GM18517 (cell line): ENCODE results near the gene PHLDB3.
"Not testable (repeated sequence)": the region's sequence is repeated elsewhere in the genome, so short reads cannot be mapped to it uniquely, and the experiment has no call there.

Experiments
- ATAC-seq: cut with Tn5 transposase; IDR thresholded peaks from one replicate; pipeline ENCODE4 v1.9.1; 2021; ENCODE audit warnings: mild to moderate bottlenecking, moderate library complexity; ENCODE audit not compliant: unreplicated experiment

The PHLDB3 gene

GRCh38 chr19:43527860-43528622 is 23.5 kb upstream of the PHLDB3 start:
- no peak for ATAC-seq

- ATAC-seq = peak; percentile 56
These were observed 22.6 kb upstream of the PHLDB3 start, which contains the start of gene ETHE1 for GRCh38 chr19:43526884-43527859. Gene ETHE1 (minus strand): TSS chr19:43527201. CDS start chr19:43527177, 24 bp downstream.

- ATAC-seq = no peak
These were observed 21.6 kb upstream of the PHLDB3 start for GRCh38 chr19:43525836-43526771.

GRCh38 chr19:43524922-43525835 is 20.6 kb upstream of the PHLDB3 start:
- no peak for ATAC-seq

- ATAC-seq = not testable (repeated sequence)
These were observed 19.1 kb upstream of the PHLDB3 start for GRCh38 chr19:43523696-43524095.

- ATAC-seq = no peak
These were observed 18.4 kb upstream of the PHLDB3 start for GRCh38 chr19:43522929-43523328.

- no peak for ATAC-seq
These were observed 15.0 kb upstream of the PHLDB3 start for GRCh38 chr19:43519436-43520088.

GRCh38 chr19:43518051-43518450 is 13.5 kb upstream of the PHLDB3 start:
- no peak for ATAC-seq

- ATAC-seq = not testable (repeated sequence)
These were observed 7.9 kb upstream of the PHLDB3 start for GRCh38 chr19:43512399-43512798.

- no peak for ATAC-seq
These were observed 6.8 kb upstream of the PHLDB3 start for GRCh38 chr19:43511324-43511723.

- no peak for ATAC-seq
These were observed 6.2 kb upstream of the PHLDB3 start for GRCh38 chr19:43510713-43511112.

- no peak for ATAC-seq
These were observed 3.3 kb upstream of the PHLDB3 start for GRCh38 chr19:43507880-43508279.

GRCh38 chr19:43506629-43507028 is 2.1 kb upstream of the PHLDB3 start:
- ATAC-seq = no peak

GRCh38 chr19:43505941-43506340 is 1.4 kb upstream of the PHLDB3 start:
- ATAC-seq = no peak

- ATAC-seq = no peak
These were observed 575 bp upstream of the PHLDB3 start for GRCh38 chr19:43505186-43505456.

GRCh38 chr19:43503501-43504425 is 783 bp downstream of the PHLDB3 start:
- peak; percentile 86 for ATAC-seq

GRCh38 chr19:43502419-43502976 is 2.0 kb downstream of the PHLDB3 start:
- ATAC-seq = no peak
